ENCODE results near the gene CHST9.

Gene CHST9

GRCh38 chr18:26868968-26869586, 316.0 kb downstream of the CHST9 start:
- no peak for DNase-seq (ENCODE audit: low read depth in 3 of 3, low spot score in 1 of 3)

GRCh38 chr18:26867471-26867870, 317.6 kb downstream of the CHST9 start:
- no peak for DNase-seq (ENCODE audit: low read depth in 3 of 3, low spot score in 1 of 3)

- DNase-seq (ENCODE audit: low read depth in 3 of 3, low spot score in 1 of 3), result no peak
Measured at GRCh38 chr18:26865557-26865956, 319.6 kb downstream of the CHST9 start, which contains the start of gene AQP4. AQP4 (minus strand) TSS chr18:26865707; CDS start chr18:26865689, 18 bp downstream.

- no peak for DNase-seq (ENCODE audit: low read depth in 3 of 3, low spot score in 1 of 3)
Measured at GRCh38 chr18:26864658-26865057, 320.4 kb downstream of the CHST9 start.

GRCh38 chr18:26863921-26864497, 321.1 kb downstream of the CHST9 start:
- no peak for DNase-seq (ENCODE audit: low read depth in 3 of 3, low spot score in 1 of 3)

GRCh38 chr18:26863122-26863879, 321.8 kb downstream of the CHST9 start:
- no peak for DNase-seq (ENCODE audit: low read depth in 3 of 3, low spot score in 1 of 3)

GRCh38 chr18:26862084-26862483, 323.0 kb downstream of the CHST9 start:
- DNase-seq (ENCODE audit: low read depth in 3 of 3, low spot score in 1 of 3), result no peak
